ENCODE measurements around the gene FRS3. TPM values are rescaled to one million over a fixed set of nuclear protein-coding genes. Genes with fewer than 3 reads are reported as not detected.

The FRS3 gene
- total and polyA plus RNA-seq, 2 of the 13 experiments (the other 11 are each of a cell fraction or from before 2014, with no cell fraction given), result 3.0 to 7.4 TPM

GRCh38 chr6:41735427-41736185 lies 44.1 kb downstream of the FRS3 start, which contains the start of gene TFEB (continued):
- TF ChIP-seq ZNF318 (CRISPR knock-in tag; IDR thresholded peaks at IDR 0.05) (no peak), USF2 (IDR thresholded peaks at IDR 0.05; ENCODE audit: low read depth, low read length) (no peak), USF2 (CRISPR knock-in tag; IDR thresholded peaks at IDR 0.05; ENCODE audit: borderline replicate concordance) (no peak), RFX3 (CRISPR knock-in tag; IDR thresholded peaks at IDR 0.05) (peak; percentile 66), ZZZ3 (CRISPR knock-in tag; IDR thresholded peaks at IDR 0.05; ENCODE audit: borderline replicate concordance) (peak; percentile 68; the same call in 1 of the 2 replicates), ZNF24 (IDR thresholded peaks at IDR 0.05) (no peak), SNAI1 (CRISPR knock-in tag; IDR thresholded peaks at IDR 0.05; ENCODE audit: borderline replicate concordance) (no peak), ZNF407 (CRISPR knock-in tag; IDR thresholded peaks at IDR 0.05; ENCODE audit: not compliant biosample characterization) (no peak), NFATC3 (CRISPR knock-in tag; IDR thresholded peaks at IDR 0.05) (0 out of 2 replicates have a peak, but pooled peaks have one; percentile 34)
